GM18517 (cell line): ENCODE measurements around the gene POLR2A.
A peak's percentile ranks its signal among the peaks of the same experiment; 100 is the strongest.

ENCODE experiments used
- ATAC-seq: cut with Tn5 transposase; IDR thresholded peaks from one replicate; pipeline ENCODE4 v1.9.1; 2021; ENCODE audit warnings: mild to moderate bottlenecking, moderate library complexity; ENCODE audit not compliant: unreplicated experiment

POLR2A gene

DNA sequence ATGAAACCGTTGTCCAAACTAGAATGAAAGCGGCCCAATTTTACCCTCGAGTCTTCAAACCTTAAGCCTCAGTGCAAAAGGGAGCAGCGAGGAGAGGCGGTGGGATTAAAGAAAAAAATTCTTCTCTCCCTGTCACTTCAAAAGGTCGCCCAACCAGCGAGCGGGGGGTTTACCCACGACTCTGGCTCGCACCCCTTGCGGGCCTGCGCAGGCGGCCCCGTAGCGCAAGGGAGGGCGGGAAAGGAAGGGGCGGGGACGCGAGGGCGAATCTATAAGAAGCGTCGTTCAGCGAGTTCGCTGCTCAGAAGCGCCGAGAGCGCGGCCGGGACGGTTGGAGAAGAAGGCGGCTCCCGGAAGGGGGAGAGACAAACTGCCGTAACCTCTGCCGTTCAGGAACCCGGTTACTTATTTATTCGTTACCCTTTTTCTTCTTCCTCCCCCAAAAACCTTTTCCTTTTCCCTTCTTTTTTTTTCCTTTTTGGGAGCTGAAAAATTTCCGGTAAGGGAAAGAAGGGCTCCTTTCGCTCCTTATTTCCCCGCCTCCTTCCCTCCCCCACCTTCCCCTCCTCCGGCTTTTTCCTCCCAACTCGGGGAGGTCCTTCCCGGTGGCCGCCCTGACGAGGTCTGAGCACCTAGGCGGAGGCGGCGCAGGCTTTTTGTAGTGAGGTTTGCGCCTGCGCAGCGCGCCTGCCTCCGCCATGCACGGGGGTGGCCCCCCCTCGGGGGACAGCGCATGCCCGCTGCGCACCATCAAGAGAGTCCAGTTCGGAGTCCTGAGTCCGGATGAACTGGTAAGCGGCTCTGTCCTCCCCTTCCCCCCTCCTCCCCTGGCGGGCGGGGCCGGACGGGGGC lies at the start of gene POLR2A:
POLR2A (plus strand) TSS at position 300 of the 852 bp plus-strand sequence.
- peak; percentile 65 for ATAC-seq

DNA sequence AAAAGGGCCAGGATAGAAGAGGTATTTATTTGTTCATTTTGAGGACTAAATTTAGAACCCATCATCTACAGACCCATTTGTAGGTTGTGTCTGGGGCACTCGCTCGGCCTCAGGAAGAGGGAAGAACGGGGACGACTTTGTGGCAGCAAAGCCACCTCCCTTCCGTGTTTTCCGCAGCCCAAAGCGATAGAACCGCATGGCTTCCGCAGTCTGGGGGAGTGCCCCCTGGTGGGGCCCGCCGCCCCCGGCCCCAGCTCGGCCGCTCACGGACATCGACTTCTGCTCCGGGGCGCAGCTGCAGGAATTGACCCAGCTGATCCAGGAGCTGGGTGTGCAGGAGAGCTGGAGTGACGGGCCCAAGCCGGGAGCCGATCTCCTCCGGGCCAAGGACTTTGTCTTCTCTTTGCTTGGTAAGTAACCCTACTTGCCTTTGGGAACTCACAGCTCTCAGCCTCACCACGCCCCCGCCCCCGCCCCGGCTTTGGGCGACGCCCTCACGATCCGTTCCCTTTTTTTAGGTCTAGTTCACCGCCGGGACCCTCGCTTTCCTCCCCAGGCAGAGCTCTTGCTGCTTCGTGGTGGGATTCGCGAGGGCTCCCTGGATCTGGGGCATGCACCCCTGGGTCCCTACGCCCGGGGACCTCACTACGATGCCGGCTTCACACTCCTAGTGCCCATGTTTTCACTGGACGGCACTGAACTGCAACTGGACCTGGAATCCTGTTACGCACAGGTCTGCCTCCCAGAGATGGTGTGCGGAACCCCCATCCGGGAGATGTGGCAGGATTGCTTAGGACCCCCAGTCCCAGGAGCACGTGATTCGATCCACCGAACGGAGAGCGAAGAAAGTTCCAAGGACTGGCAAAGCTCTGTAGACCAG lies 48.2 kb upstream of the POLR2A start:
- ATAC-seq, result no peak

DNA sequence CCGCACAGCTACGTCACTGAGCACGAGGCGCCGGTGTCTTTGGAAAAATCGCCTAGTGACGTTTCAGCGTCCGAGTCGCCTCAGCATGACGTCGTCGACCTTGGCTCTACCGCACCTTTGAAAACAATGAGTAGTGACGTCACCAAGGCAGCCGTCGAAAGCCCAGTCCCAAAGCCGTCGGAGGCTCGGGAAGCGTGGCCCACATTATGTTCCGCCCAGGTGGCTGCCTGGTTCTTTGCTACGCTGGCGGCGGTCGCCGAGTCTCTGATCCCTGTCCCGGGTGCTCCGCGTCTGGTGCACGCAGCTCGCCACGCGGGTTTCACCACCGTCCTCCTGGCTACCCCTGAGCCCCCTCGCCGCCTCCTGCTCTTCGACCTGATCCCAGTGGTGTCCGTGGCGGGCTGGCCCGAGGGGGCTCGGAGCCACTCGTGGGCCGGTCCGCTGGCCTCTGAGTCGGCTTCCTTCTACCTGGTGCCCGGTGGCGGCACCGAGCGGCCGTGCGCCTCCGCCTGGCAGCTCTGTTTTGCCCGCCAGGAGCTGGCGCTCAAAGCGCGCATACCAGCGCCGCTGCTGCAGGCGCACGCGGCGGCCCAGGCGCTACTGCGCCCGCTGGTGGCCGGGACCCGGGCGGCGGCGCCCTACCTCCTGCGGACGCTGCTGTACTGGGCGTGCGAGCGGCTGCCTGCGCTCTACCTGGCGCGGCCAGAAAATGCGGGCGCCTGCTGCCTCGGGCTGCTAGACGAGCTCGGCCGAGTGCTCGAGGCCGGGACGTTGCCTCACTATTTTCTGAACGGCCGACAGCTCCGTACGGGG lies 47.4 kb upstream of the POLR2A start:
- no peak for ATAC-seq

DNA sequence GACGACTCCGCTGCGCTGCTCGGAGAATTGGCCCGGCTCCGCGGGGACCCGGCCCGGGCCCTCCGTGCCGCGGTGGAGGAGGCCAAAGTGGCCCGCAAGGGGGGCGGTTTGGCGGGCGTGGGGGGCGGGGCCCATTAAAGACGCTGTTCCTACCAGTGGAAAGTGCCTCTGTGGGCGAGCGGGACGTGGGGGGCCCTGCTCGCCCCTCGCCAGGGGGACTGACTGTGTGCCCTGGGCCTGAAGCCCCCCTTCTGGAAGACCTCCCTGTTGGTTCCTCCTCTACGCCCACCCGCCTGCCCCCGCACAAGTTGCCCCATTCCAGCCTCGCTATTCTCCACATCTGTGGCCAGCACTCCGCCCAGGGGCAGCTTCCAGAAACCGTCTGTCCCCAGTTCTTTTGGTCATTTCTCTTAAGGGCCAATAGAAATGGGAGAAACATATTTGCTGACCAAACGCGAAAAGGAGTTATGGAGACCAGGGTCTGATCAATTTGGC lies 46.8 kb upstream of the POLR2A start:
- no peak for ATAC-seq

DNA sequence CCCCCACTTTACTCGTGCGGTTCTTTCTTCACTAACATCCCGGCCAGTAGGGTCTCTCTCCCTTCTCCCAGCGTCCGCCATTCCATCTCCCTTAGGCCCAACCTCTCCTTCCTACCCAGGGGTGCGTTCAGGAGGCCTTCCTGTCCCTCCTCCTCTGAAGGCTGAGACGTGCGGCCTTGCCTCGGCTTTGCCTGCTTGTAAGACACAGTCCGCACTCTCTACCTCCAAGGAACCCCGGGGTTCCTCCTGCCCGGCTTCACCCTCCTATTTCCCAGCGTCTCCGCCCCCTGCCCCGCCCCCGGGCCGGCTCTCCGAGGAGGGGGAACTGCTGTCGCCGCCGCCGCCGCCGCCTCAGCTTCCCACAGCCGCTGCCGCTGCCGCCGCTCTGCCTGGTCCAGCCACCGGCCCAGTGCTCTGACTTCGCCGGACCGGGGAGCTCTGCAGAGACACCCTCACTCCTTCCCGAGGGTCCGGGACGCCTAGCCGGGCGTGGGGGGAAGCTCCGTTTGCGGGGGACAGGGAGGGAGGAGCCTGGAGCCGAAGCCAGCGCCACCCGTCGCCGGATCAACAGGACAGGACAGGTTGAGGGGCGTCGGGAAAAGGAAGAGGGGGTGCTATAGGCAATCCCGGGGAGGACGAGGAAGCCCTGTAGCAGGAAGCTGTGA lies 46.1 kb upstream of the POLR2A start:
- ATAC-seq, result no peak

DNA sequence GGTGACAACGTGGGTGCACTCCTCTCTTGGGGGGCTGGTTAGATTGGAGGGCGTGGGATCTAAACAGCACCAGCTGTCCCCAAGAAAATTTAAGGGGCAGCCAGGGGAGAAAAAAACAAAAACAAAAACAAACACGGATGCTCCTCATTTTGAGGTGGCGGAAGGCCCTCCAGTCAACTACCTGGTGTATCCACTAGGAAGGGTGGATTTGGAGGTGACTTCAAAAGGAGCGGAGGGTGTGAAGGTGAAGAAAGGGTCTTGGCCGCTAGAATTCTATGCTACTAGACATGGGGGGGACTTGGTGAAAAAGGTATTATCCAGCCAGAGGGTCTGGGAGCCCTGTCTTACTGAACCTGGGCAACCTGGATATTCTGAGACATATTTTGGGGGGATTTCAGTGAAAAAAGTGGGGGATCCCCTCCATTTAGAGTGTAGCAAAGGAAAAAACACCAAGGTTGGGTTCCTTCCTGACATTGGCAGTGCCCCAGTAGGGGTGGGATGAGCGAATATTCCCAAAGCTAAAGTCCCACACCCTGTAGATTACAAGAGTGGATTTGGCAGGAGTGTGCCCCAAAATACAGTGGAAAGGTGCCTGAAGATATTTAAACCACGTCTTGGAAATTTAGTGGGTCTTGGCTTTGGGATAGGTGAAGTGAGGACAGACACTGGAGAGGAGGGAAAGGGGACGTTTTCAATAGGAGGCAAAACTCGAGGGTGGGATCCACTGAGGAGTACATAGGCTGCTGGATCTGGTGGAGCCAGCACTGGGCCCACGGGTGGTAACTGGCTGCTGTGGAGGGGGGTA lies 45.3 kb upstream of the POLR2A start:
- ATAC-seq, result no peak

DNA sequence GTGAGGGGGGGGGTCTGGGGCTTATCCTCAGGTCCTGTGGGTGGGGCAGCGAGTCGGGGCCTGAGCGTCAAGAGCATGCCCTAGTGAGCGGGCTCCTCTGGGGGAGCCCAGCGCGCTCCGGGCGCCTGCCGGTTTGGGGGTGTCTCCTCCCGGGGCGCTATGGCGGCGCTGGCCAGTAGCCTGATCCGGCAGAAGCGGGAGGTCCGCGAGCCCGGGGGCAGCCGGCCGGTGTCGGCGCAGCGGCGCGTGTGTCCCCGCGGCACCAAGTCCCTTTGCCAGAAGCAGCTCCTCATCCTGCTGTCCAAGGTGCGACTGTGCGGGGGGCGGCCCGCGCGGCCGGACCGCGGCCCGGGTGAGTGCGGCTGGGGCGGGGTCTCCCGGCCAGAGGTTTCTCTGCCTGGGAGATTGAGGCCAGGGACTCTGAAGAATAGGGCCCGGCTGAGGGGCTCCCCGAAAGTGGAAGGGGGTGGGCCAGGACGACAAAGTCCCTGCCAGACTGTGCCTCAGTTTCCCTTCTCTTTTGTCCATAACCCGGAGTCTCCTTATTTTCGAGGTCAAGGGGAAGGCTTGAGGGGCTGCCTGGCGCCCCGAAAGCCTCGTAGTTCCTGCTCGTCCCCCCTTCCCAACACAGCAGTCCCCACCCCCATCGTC lies 44.6 kb upstream of the POLR2A start, which contains the start of gene FGF11:
FGF11 (plus strand) TSS at position 51 of the 651 bp plus-strand sequence; CDS start at position 160, 109 bp downstream.
- ATAC-seq, result no peak

DNA sequence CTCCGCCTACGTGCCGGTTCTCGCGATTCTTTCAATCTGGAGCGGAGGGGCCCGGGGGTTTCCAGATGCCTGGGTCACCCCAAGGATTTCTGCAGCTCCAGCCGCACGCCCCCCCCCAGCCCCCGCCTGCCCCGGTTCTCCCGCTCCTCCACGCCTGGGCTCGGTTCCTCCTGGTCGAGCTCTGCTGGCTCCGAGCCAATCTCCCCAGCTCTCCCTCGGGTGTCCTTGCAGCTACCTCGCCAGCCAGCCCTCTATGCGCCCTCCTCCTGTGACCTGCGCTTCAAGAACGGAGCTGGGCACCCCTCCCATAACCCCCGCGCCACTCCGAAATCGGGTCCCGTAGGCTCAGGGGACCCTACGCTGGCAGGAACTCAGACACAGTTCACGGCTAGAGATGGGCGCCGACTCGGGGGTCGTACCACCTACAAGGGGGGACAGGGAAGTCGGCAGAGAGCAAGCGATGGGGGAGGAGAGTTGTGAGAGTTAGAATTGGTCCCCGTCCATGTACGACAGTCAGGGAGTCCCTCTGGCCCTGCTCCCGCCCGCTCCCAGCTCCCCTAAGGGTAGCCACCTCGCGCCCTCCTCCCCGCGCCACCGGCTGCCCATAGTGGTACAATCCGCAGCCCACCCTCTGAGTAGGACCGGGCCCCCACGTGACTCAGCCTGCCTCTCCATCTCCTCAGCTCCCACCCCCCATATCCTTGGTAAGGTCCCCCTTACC lies 43.9 kb upstream of the POLR2A start:
- ATAC-seq, result no peak

DNA sequence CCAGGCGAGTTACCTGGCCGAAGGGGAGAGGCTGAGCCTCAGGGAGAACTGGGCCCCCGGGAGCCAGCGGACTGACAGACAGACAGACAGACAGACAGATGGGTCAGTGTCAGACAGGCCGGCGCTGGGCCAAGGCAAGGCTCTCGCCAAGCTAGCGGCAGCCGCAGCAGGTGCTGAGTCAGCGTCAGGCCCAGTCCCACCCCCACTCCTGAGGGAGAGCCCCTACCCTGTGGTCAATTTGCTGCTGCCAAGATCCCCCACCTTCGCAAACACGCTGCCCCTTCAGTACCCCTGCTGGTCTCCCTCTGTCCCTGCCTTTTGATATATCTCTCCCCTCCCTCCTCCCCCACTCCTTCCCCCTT lies 43.4 kb upstream of the POLR2A start:
- ATAC-seq, result no peak

DNA sequence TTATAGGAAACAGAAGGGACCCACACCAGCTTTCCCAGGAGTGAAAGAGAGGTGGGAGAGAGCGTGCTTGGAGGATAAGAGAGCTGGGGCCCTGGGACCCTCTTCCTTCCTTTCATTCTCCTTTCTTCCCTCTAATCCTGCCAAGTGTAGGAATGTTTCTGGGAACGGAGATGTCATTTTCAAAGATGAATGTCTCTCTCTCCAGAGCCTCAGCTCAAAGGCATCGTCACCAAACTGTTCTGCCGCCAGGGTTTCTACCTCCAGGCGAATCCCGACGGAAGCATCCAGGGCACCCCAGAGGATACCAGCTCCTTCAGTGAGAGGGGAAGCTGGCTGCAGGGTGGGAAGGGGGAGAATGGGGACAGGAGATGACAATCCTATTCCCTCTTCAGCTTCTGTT lies 42.9 kb upstream of the POLR2A start:
- no peak for ATAC-seq

DNA sequence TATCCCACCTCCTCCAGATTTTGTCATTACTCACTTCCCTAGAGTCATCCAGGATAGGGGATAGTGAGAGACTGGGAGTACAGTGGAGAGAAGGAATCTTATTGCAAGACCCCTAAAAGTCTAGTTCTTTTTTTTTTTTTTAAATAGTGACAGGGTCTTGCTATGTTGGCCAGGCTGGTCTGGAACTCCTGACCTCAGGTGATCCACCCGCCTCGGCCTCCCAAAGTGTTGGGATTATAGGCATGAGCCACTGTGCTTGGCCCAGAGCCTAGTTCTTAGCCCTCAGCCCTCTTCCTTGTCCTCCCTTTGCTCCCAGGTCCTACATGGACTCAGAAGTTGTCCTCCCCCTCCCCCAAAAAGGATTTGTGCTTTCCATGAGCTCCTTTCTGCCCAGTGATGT lies 42.0 kb upstream of the POLR2A start:
- ATAC-seq, result no peak

DNA sequence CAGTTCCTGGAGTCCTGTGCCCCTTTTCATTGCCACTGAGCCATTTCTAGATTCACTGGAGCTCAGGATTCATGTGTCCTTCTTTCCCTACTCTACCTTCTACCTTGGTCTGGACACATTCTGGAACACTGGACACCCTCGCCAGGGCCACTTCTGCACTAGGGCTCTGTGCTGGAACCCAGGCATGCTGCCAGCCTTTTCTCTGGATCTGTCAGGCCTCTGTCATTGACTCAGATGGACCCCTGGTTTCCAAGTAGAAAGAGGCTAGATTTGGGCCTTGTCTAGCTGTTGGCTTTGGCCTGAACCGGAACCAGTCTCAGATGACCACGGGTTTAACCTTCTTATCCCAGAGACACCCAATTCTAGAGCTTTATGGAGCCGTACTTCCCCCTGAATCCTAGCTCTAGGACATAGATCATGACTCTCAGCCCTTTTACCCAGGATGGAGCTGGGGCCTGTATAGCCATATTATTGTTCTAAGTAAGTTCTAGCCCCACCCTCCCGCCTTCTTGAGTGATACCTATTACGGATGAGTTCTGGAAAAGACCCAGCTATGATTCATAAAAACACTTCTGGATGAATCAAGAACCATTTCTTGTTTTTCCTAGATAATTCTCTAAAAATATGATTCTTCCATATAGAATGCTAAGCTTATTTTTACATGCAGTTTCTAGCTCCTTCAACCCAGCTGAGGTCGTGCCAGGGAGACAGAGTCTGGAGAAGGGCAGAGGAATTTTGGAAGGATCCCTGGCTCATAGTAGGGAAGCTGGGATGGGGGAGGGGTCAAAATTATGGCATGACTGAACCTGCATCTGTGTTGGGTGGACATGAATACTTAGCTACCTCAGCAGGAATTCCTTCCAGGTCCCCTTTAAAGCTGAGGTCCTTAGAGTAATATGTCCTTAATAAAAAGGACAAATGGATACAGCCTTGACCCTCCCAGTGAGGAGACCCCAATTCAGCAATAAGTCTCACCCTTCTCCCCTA lies 40.4 kb upstream of the POLR2A start:
- no peak for ATAC-seq

DNA sequence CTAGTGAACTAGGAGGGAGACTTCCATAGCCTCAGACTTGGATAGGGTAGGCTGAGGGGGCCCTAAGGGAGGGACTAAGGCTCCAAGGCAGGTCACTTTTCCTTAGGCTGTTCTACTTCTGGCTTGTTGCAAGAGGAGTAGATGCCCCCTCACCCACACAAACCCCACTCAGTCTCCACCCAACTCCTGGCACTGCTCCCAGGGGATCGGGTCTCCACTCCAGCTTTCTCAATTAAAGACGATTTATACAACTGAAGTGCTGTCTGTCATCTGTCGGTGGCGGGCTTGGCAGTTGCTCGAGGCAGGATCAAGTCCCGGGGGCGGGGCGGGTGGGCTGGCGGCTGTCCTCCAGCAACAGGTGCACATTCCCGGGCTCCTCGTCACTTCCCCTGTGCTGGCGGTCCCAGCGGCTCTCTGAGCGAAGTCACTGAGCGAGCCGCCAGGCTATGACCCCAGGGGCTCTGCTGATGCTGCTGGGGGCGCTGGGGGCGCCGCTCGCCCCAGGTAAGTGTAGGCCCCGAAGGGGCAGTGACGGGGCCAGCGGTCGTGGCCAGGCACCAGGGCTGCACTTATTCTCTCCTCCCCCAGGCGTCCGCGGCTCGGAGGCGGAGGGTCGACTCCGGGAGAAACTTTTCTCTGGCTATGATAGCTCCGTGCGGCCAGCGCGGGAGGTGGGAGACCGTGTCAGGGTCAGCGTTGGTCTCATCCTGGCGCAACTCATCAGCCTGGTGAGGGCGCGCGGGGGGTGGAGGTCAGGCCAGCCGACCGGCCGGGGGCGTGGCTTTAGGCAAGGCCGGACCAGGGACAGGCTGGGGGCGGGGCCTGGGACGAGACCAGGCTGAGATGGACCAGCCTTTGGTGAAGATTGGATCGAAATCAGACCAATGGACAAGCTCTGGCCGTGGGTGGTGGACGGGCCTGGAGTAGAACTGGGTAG lies 39.2 kb upstream of the POLR2A start, which contains the start of gene CHRNB1:
CHRNB1 (plus strand) TSS at position 380 of the 937 bp plus-strand sequence; CDS start at position 447, 67 bp downstream.
- no peak for ATAC-seq

DNA sequence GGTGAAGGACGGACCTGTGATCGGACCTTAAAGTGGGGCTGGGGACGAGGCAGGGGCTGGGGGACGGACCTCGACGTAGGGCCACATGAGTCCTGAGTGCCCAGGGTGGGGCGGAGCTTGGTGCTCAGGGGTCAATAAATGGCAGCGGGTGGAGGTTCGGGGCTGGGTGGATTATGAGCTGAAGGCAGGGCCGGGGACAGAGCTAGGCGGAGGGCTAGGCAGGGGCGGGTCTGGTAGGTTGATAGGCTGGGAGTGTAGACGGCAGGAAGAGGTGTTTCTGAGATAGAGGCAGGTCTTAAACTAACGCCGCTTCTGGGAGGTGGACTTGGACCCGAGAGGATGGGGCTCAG lies 38.6 kb upstream of the POLR2A start:
- no peak for ATAC-seq

DNA sequence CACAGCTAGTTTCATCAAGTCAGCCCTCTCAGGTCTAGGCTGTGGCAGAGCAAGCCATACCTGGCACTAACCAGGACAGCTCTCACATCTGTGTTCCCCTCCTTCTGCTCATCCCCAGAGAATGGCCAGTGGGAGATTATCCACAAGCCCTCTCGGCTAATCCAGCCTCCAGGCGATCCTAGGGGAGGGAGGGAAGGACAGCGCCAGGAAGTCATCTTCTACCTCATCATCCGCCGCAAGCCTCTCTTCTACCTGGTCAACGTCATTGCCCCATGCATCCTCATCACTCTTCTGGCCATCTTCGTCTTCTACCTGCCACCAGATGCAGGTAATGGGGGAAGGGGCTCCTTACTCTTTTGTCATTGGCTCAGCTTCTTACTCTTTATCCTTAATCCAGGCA lies 35.7 kb upstream of the POLR2A start:
- no peak for ATAC-seq

DNA sequence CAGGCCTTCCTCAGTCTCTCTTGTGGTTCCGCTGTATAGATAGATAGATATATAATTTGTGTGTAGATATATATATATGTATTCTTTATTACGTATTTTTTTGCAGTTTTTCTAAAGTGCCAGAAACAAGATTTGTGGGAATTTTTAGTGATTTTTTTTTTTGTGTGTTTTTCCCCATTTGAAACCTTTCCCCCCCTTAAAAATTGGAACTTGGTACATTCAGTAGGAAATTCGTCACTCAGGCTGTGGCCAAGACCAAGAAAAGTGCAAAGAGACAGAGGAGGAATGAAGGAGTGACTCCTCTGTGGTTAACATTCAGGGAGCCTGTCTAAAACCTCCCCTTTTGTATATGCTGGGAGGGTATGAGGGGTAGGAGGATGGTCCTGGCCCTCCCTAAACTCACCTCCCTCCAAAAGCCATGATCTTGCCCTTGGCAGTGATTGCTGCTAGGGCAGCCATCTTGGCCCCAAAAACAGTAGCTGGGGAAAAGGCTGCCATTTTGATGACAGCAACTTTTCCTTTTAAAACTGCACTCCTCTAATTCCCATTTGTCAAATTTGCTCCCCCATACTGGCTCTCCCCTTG lies 24.1 kb upstream of the POLR2A start:
- ATAC-seq, result no peak
